Measurements from ENCODE around the gene BGN. TPM values are rescaled to one million over a fixed set of nuclear protein-coding genes. Genes with fewer than 3 reads are reported as not detected.

Gene BGN
- total RNA-seq, 1 experiment from 2014 or later: 1.2 TPM

DNA sequence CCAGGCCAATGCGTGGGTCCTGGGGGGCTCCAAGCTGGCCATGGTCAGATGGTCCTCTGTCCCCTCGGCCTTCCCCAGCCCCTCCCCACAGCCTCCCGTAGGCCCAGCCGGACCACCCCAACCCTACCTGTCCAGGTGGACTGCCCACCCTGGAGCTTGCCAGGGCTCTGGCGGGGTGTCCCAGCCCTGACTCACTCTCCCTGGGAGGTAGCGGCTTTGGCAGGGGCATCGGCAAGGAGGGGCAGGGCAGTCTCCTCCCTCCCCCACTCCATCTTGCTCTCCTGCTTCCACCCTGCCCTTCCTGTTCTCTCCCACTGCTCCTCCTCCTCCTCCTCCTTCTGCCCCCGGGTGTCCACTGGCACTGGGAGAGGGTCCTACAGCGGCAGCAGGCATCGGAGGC, 7.4 kb downstream of the BGN start:
- Mint-ChIP-seq H3K4me1 (0 out of 4 replicates have a peak, but pooled peaks cover 0 to under 1% of the 10 kb centered on the region in 2 experiments), H3K27me3 (ENCODE audit: low read depth) (peaks cover 4% of the 10 kb centered on the region), H3K9me3 (peaks cover 52 to 64% of the 10 kb centered on the region in 2 experiments), H3K4me3 (no peak overlapping the region), H3K27ac (no peak overlapping the region), H3K36me3 (ENCODE audit: insufficient read depth in 1 of 3, low read depth in 3 of 3) (peaks cover 6 to 8% (median 8%) of the 10 kb centered on the region in 3 experiments; a peak in 5 of 7 replicates)
- Histone ChIP-seq H4K5ac (ENCODE audit: insufficient read length, low read depth, low read length) (no peak overlapping the region), H3T11ph (ENCODE audit: low read length) (no peak overlapping the region), H2BK20ac (ENCODE audit: low read depth, low read length, poor library complexity, severe bottlenecking) (no peak overlapping the region), H3K79me1 (ENCODE audit: insufficient read depth, low read depth, low read length, poor library complexity, severe bottlenecking) (no peaks in the 10 kb centered on the region), H2AK5ac (ENCODE audit: insufficient read length, low read length) (no peak overlapping the region), H2BK5ac (ENCODE audit: insufficient read length, low read length) (no peak overlapping the region), H4K91ac (ENCODE audit: insufficient read length, low read depth, low read length) (no peak overlapping the region), H3K9me3 (ENCODE audit: control insufficient read depth, low read depth, low read length) (peaks cover 25% of the 10 kb centered on the region), H2BK15ac (ENCODE audit: low read depth, low read length) (no peak overlapping the region), H2BK120ac (ENCODE audit: low read depth, low read length, poor library complexity, severe bottlenecking) (no peak overlapping the region), H3K27me3 (ENCODE audit: insufficient read depth, low read length) (no peaks in the 10 kb centered on the region), H3K79me2 (ENCODE audit: insufficient read depth, low read length) (no peaks in the 10 kb centered on the region), H3K56ac (ENCODE audit: insufficient read length, low read depth, low read length) (no peak overlapping the region), H4K8ac (replicated peaks; ENCODE audit: insufficient read length, low read depth, low read length) (no peak overlapping the region), H3K4ac (ENCODE audit: low read depth, low read length) (no peak overlapping the region), H3K4me2 (ENCODE audit: insufficient read depth, insufficient read length, low read length) (no peak overlapping the region), H3K4me1 (ENCODE audit: insufficient read depth, low read length) (no peaks in the 10 kb centered on the region), H3K14ac (ENCODE audit: insufficient read depth, low read length) (no peak overlapping the region), H4K20me1 (ENCODE audit: control insufficient read depth, insufficient read depth, insufficient read length) (no peaks in the 10 kb centered on the region), H3K23ac (ENCODE audit: insufficient read length, low read depth, low read length) (no peak overlapping the region), H2AFZ (ENCODE audit: low read length) (no peak overlapping the region), H3K23me2 (ENCODE audit: insufficient read length, low read depth, low read length, poor library complexity, severe bottlenecking) (no peaks in the 10 kb centered on the region), H3K18ac (ENCODE audit: insufficient read length, low read depth, low read length) (no peak overlapping the region), H3K27ac (ENCODE audit: insufficient read length, low read depth, low read length) (no peak overlapping the region), H3K9ac (ENCODE audit: extremely low read depth, insufficient read length, low read length) (no peak overlapping the region), H2BK12ac (ENCODE audit: insufficient read length, low read depth, low read length) (no peak overlapping the region)
- no CpG with 5 or more reads among the region's 10 CpGs for WGBS (ENCODE audit: extremely low coverage, insufficient read length, low lambda C conversion rate)
- TF ChIP-seq, protein P1, sequence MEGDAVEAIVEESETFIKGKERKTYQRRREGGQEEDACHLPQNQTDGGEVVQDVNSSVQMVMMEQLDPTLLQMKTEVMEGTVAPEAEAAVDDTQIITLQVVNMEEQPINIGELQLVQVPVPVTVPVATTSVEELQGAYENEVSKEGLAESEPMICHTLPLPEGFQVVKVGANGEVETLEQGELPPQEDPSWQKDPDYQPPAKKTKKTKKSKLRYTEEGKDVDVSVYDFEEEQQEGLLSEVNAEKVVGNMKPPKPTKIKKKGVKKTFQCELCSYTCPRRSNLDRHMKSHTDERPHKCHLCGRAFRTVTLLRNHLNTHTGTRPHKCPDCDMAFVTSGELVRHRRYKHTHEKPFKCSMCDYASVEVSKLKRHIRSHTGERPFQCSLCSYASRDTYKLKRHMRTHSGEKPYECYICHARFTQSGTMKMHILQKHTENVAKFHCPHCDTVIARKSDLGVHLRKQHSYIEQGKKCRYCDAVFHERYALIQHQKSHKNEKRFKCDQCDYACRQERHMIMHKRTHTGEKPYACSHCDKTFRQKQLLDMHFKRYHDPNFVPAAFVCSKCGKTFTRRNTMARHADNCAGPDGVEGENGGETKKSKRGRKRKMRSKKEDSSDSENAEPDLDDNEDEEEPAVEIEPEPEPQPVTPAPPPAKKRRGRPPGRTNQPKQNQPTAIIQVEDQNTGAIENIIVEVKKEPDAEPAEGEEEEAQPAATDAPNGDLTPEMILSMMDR (conservative IDR thresholded peaks at IDR 0.05): no peak
- DNase-seq: no peak
